Neural cell (in vitro differentiated cells): ENCODE measurements around the gene SPDYC. TPM values are rescaled to one million over a fixed set of nuclear protein-coding genes. Genes with fewer than 3 reads are reported as not detected.

Experiments used
- H2AFZ ChIP-seq: fragments of 200-600, 300-800 bp; sonication (generic), shearing (Covaris generic); 2 replicates; pipeline ENCODE4 v1.6.0; 2014; ENCODE audit warnings: low read depth, mild to moderate bottlenecking, antibody characterized with exemption, low read length, moderate library complexity
- H3F3A ChIP-seq: fragments of 200-600 bp; shearing (Covaris generic); 2 replicates; pipeline ENCODE4 v1.6.1; 2016; ENCODE audit warnings: mild to moderate bottlenecking, moderate library complexity, mixed read lengths, antibody characterized with exemption, low read length; ENCODE audit not compliant: insufficient read depth, poor library complexity, severe bottlenecking
- H3K27ac ChIP-seq: fragments of 200-600, 300-800 bp; sonication (generic), shearing (Covaris generic); 2 replicates; pipeline ENCODE4 v1.5.1; 2014; ENCODE audit warnings: mild to moderate bottlenecking, low read length, moderate library complexity
- H3K27me3 ChIP-seq: fragments of 300-800, 200-600 bp; sonication (generic), shearing (Covaris generic); 2 replicates; pipeline ENCODE4 v1.6.0; 2014; ENCODE audit warnings: mild to moderate bottlenecking, low read depth, low read length, moderate library complexity; ENCODE audit not compliant: insufficient read depth
- H3K36me3 ChIP-seq: fragments of 300-800, 200-600 bp; sonication (generic), shearing (Covaris generic); 2 replicates; pipeline ENCODE4 v1.5.1; 2014; ENCODE audit warnings: mild to moderate bottlenecking, antibody characterized with exemption, low read length, moderate library complexity; ENCODE audit not compliant: insufficient read depth
- H3K4me2 ChIP-seq: fragments of 300-800, 200-600 bp; sonication (generic), shearing (Covaris generic); 2 replicates; pipeline ENCODE4 v1.6.0; 2014; ENCODE audit warnings: mild to moderate bottlenecking, low read length
- H3K4me3 ChIP-seq: fragments of 300-800, 200-600 bp; sonication (generic), shearing (Covaris generic); 2 replicates; pipeline ENCODE4 v1.5.1; 2014; ENCODE audit warnings: mild to moderate bottlenecking, low read length, moderate library complexity
- H3K79me2 ChIP-seq: fragments of 200-600 bp; shearing (Covaris generic); replicated peaks from 2 replicates; pipeline ENCODE4 v1.6.0; 2014; ENCODE audit warnings: mild to moderate bottlenecking, low read length, moderate library complexity; ENCODE audit not compliant: insufficient read depth
- H3K9ac ChIP-seq: fragments of 300-800, 200-600 bp; sonication (generic), shearing (Covaris generic); 2 replicates; pipeline ENCODE4 v1.6.1; 2016; ENCODE audit warnings: mild to moderate bottlenecking, low read length, mixed read lengths
- H3K9me2 ChIP-seq: fragments of 200-600 bp; shearing (Covaris generic); 2 replicates; pipeline ENCODE4 v1.6.1; 2016; ENCODE audit warnings: mild to moderate bottlenecking, low read length, mixed read lengths; ENCODE audit not compliant: insufficient read depth
- H3K9me3 ChIP-seq: fragments of 200-600, 300-800 bp; sonication (generic), shearing (Covaris generic); 2 replicates; pipeline ENCODE4 v1.6.1; 2016; ENCODE audit warnings: mild to moderate bottlenecking, mixed run types, low read length, moderate library complexity, mixed read lengths
- H4K20me1 ChIP-seq: fragments of 200-600 bp; shearing (Covaris generic); 2 replicates; pipeline ENCODE4 v1.6.1; 2016; ENCODE audit warnings: mild to moderate bottlenecking, mixed run types; ENCODE audit not compliant: insufficient read depth
- CTCF ChIP-seq: fragments of 450-650 bp; IDR thresholded peaks from 2 replicates; pipeline ENCODE4 v1.5.1; 2014; ENCODE audit warnings: antibody characterized with exemption, mild to moderate bottlenecking, moderate library complexity; ENCODE audit not compliant: poor library complexity, severe bottlenecking
- EP300 ChIP-seq: fragments of 450-650 bp; conservative IDR thresholded peaks from 2 replicates; pipeline ENCODE4 v1.6.1; 2014; ENCODE audit warnings: antibody characterized with exemption, mild to moderate bottlenecking, moderate library complexity; ENCODE audit not compliant: poor library complexity, severe bottlenecking
- EZH2 ChIP-seq: fragments of 200-600, 300-800 bp; shearing (Covaris generic), sonication (generic); IDR thresholded peaks from 2 replicates; pipeline ENCODE4 v1.6.1; 2014; ENCODE audit warnings: antibody characterized with exemption, low read length, borderline replicate concordance, mild to moderate bottlenecking; ENCODE audit not compliant: insufficient read depth, poor library complexity, severe bottlenecking
- MXI1 ChIP-seq: fragments of 450-650 bp; conservative IDR thresholded peaks from 2 replicates; pipeline ENCODE4 v1.6.1; 2014; ENCODE audit warnings: antibody characterized with exemption, mild to moderate bottlenecking; ENCODE audit not compliant: poor library complexity, severe bottlenecking
- POLR2AphosphoS5 ChIP-seq: IDR thresholded peaks from 2 replicates; pipeline ENCODE4 v1.6.1; 2012
- RAD21 ChIP-seq: fragments of 450-650 bp; conservative IDR thresholded peaks from 2 replicates; pipeline ENCODE4 v1.6.1; 2014; ENCODE audit warnings: antibody characterized with exemption, mild to moderate bottlenecking, moderate library complexity
- REST ChIP-seq: IDR thresholded peaks from 2 replicates; pipeline ENCODE4 v1.6.1; 2012; ENCODE audit warnings: borderline replicate concordance
- SMC3 ChIP-seq: fragments of 450-650 bp; conservative IDR thresholded peaks from 2 replicates; pipeline ENCODE4 v1.6.1; 2014; ENCODE audit warnings: antibody characterized with exemption, mild to moderate bottlenecking, moderate library complexity; ENCODE audit not compliant: poor library complexity
- TAF1 ChIP-seq: IDR thresholded peaks from 2 replicates; pipeline ENCODE4 v1.6.1; 2012; ENCODE audit warnings: low read depth
- polyA plus RNA-seq: library from polyadenylated mRNA; depleted of rRNA; stranded (reverse); fragments of >200 nt; gene quantifications from 2 replicates; pipeline ENCODE4 v1.2.3, GENCODE V29; 2014

SPDYC gene
- polyA plus RNA-seq, 1 donor from 2014 or later: not detected

- Histone ChIP-seq H3K36me3 (no peaks in the 10 kb centered on the region), H3K9me3 (no peaks in the 10 kb centered on the region)
These were observed 47.7 kb downstream of the SPDYC start for GRCh38 chr11:65217441-65218423.

More at GRCh38 chr11:65217441-65218423, 47.7 kb downstream of the SPDYC start:
- H3K27ac ChIP-seq: no peak overlapping the region
- H3K79me2 ChIP-seq: no peaks in the 10 kb centered on the region
- no peaks in the 10 kb centered on the region for H3K27me3 ChIP-seq
- H3F3A ChIP-seq: no peaks in the 10 kb centered on the region
- no peaks in the 10 kb centered on the region for H4K20me1 ChIP-seq
- H3K9me2 ChIP-seq: no peaks in the 10 kb centered on the region
- H3K4me2 ChIP-seq: no peak overlapping the region
- H2AFZ ChIP-seq: no peak overlapping the region
- H3K4me3 ChIP-seq: no peak overlapping the region
- TF ChIP-seq MXI1 (no peak), RAD21 (no peak), TAF1 (no peak), POLR2AphosphoS5 (no peak), EZH2 (no peak), SMC3 (no peak), CTCF (no peak), REST (no peak), EP300 (no peak)
- no peak overlapping the region for H3K9ac ChIP-seq
